GM21390 (cell line): ENCODE results near the gene RCBTB2.

Source experiments
- ATAC-seq: cut with Tn5 transposase; IDR thresholded peaks from one replicate; pipeline ENCODE4 v1.9.1; 2021; ENCODE audit not compliant: unreplicated experiment

The RCBTB2 gene

GRCh38 chr13:48532256-48532505, 699 bp downstream of the RCBTB2 start:
- no peak for ATAC-seq

GRCh38 chr13:48531416-48532255, 1.2 kb downstream of the RCBTB2 start:
- no peak for ATAC-seq

- no peak for ATAC-seq
Measured at GRCh38 chr13:48530833-48531232, 2.0 kb downstream of the RCBTB2 start.

GRCh38 chr13:48528720-48529119, 4.2 kb downstream of the RCBTB2 start:
- peak; percentile 17 for ATAC-seq

- no peak for ATAC-seq
Measured at GRCh38 chr13:48527955-48528354, 4.9 kb downstream of the RCBTB2 start.

- ATAC-seq = no peak
Measured at GRCh38 chr13:48526286-48526685, 6.6 kb downstream of the RCBTB2 start.

- no peak for ATAC-seq
Measured at GRCh38 chr13:48518083-48518482, 14.8 kb downstream of the RCBTB2 start.

GRCh38 chr13:48515732-48516131, 17.1 kb downstream of the RCBTB2 start:
- no peak for ATAC-seq

- no peak for ATAC-seq
Measured at GRCh38 chr13:48514793-48515192, 18.1 kb downstream of the RCBTB2 start.

- no peak for ATAC-seq
Measured at GRCh38 chr13:48511621-48512230, 21.2 kb downstream of the RCBTB2 start.

- no peak for ATAC-seq
Measured at GRCh38 chr13:48510698-48511097, 22.2 kb downstream of the RCBTB2 start.

- ATAC-seq = no peak
Measured at GRCh38 chr13:48508011-48508410, 24.9 kb downstream of the RCBTB2 start.

GRCh38 chr13:48507021-48507420, 25.9 kb downstream of the RCBTB2 start:
- no peak for ATAC-seq

GRCh38 chr13:48506092-48506701, 26.7 kb downstream of the RCBTB2 start:
- ATAC-seq = peak; percentile 22

GRCh38 chr13:48505597-48506091, 27.2 kb downstream of the RCBTB2 start:
- ATAC-seq = peak; percentile 74

GRCh38 chr13:48505012-48505411, 27.9 kb downstream of the RCBTB2 start:
- ATAC-seq = no peak

- ATAC-seq = no peak
Measured at GRCh38 chr13:48504606-48505005, 28.3 kb downstream of the RCBTB2 start.

GRCh38 chr13:48502601-48503319, 30.1 kb downstream of the RCBTB2 start:
- ATAC-seq = no peak

- ATAC-seq = peak; percentile 34
Measured at GRCh38 chr13:48501705-48502104, 31.2 kb downstream of the RCBTB2 start.

GRCh38 chr13:48500652-48501197, 32.2 kb downstream of the RCBTB2 start:
- ATAC-seq = no peak

- no peak for ATAC-seq
Measured at GRCh38 chr13:48497669-48498068, 35.2 kb downstream of the RCBTB2 start.
